Heart right ventricle (tissue), 16 donors: Measurements from ENCODE around the gene PCARE. TPM values are rescaled to one million over a fixed set of nuclear protein-coding genes. Genes with fewer than 3 reads are reported as not detected.

Experiments used
- ATAC-seq, 8 donors: fragments of 200-7000 bp; cut with Tn5 transposase; one replicate each; pipeline ENCODE4 v1.9.1; 2020; ENCODE audit warnings: mild to moderate bottlenecking in 8 of 8, moderate library complexity in 8 of 8, moderate number of reproducible peaks in 1 of 8
- DNase-seq, 2 donors: peaks; one replicate each; pipeline ENCODE4 v3.0.0-alpha.2; 2020
- H3K27ac ChIP-seq, 10 donors: fragments of 200-600 bp; sonication (generic) in 2 of 10; one replicate each; pipeline versions ENCODE4 v1.5.0 to v1.8.0; 2020 to 2022; ENCODE audit warnings: mild to moderate bottlenecking in 3 of 10
- H3K27me3 ChIP-seq, 7 donors: fragments of 200-600 bp; one replicate each; pipeline ENCODE4 v1.8.0; 2021 to 2022; ENCODE audit warnings: mild to moderate bottlenecking in 2 of 7
- H3K36me3 ChIP-seq, 9 donors: fragments of 200-600 bp; sonication (generic) in 1 of 9; one replicate each; pipeline versions ENCODE4 v1.5.0 to v1.8.0; 2020 to 2022; ENCODE audit warnings: mild to moderate bottlenecking in 2 of 9
- H3K4me1 ChIP-seq, 9 donors: fragments of 200-600 bp; sonication (generic) in 1 of 9; one replicate each; pipeline versions ENCODE4 v1.5.0 to v1.8.0; 2020 to 2022; ENCODE audit warnings: mild to moderate bottlenecking in 4 of 9
- H3K4me3 ChIP-seq, 10 donors: fragments of 200-600 bp; sonication (generic) in 2 of 10; one replicate each; pipeline versions ENCODE4 v1.5.0 to v1.8.0; 2020 to 2022; ENCODE audit warnings: mild to moderate bottlenecking in 7 of 10, moderate library complexity in 2 of 10
- H3K9me3 ChIP-seq, 11 donors: fragments of 200-600 bp in 10 of 11; sonication (generic) in 2 of 11; one replicate each; pipeline versions ENCODE4 v1.5.0 to v1.8.0; 2013 to 2022; ENCODE audit warnings: mild to moderate bottlenecking in 2 of 11, control low read depth in 1 of 11, moderate library complexity in 1 of 11
- CTCF ChIP-seq, 9 donors: fragments of 200-600 bp; sonication (generic) in 2 of 9; IDR thresholded peaks; one replicate each; pipeline versions ENCODE4 v1.5.0 to v1.8.0; 2021 to 2022; ENCODE audit warnings: antibody characterized with exemption in 9 of 9, mild to moderate bottlenecking in 5 of 9, moderate library complexity in 1 of 9
- WGBS, 2 donors: extraction: QIAGEN DNeasy Blood & Tissue Kit; methylation state at CpG; one replicate each; pipeline ENCODE4 v1.1.7; 2013; ENCODE audit warnings: inconsistent platforms in 1 of 2; 5-methylcytosine and 5-hydroxymethylcytosine counted together
- intact Hi-C, 10 donors: fragments of 100-400 bp; cut with DNase I; formaldehyde crosslinking; loops; one replicate each; pipeline versions ENCODE4 v1.11.1 to v1.14.2; 2022
- polyA plus RNA-seq, 2 donors: library from polyadenylated mRNA; stranded (reverse); fragments of 200-250 nt; gene quantifications; one replicate each; pipeline ENCODE4 v1.2.3, GENCODE V29; 2013
- total RNA-seq, 10 donors: library from RNA; stranded (reverse); fragmentation: NEBNext Ultra II Directional in 3 of 10; extraction: Animal tissue kit (Norgen Biotek cat#: 25700) in 3 of 10; gene quantifications; one replicate each; pipeline versions ENCODE4 v1.2.1 to v1.2.4, GENCODE V29; 2021 to 2023
- donor health status: Arrhythmogenic right ventricular cardiomyopathy.
- donor health status: ischemic (EF 13 %, LVEDD 7.1; RV severe dilation, severe dysfunction).
- donor health status: healthy with polysubstance abuse.
- donor health status: DM: no; HTN: yes; CAD: no.
- donor health status: DM: no; HTN: no; CAD: no.
- donor health status: ischemic (EF 25% LVEDD 6.9; RV normal size, moderate dysfunction).
- donor health status: ischemic (EF 25% LVEDD 5.7; RV mildly dilated, moderate dysfunction).
- donor health status: healthy.
- donor health status: DM: yes; HTN: yes; CAD: no.
- donor health status: Ischemic cardiomyopathy.
- donor health status: ischemic (EF 35%, LVEDD 5.7; RV mildly dilated, moderate dysfunction).
- donor health status: nonischemic (EF 11% LVEDD 7.7; RV severe dilation, severe dysfunction).
- donor health status: DM: yes; HTN: yes; CAD: no.
- donor health status: PGD.
- donor health status: ischemic (EF 29% LVEDD 5.4; RV normal size, mild dysfunction).
- donor health status: nonischemic (EF 23%, LVEDD 6.1; RV moderate dilation, normal function).

PCARE gene
- total and polyA plus RNA-seq, 12 donors, result 0.04 to 3.3 (median 1.1) TPM

- Histone ChIP-seq H3K27me3 (no peaks in the 10 kb centered on the region), H3K4me3 (no peak overlapping the region), H3K36me3 (no peaks in the 10 kb centered on the region), H3K4me1 (peaks cover 0 to 21% (median 7%) of the 10 kb centered on the region in 9 donors), H3K27ac (peak overlapping the region in 2 of 10 donors; percentile 27 to 30), H3K9me3 (no peaks in the 10 kb centered on the region)
- TF ChIP-seq CTCF (IDR thresholded peaks at IDR 0.05), result no peak
- DNase-seq (no peak), ATAC-seq (peak in 1 of 8 donors; percentile 4)
- 75% methylated on average over 11 of the region's 11 CpGs for WGBS, 2 donors
- intact Hi-C loops, result loop anchor here in 1 of 10 donors (5.0 kb wide), 1 partner anchor 53 kb away; the partner anchor contains the start of gene CLIP4
These were observed 9.6 kb downstream of the PCARE start for GRCh38 chr2:29064746-29065067.

GRCh38 chr2:29064346-29064715 lies 10.0 kb downstream of the PCARE start:
- Histone ChIP-seq H3K9me3 (no peaks in the 10 kb centered on the region), H3K36me3 (no peaks in the 10 kb centered on the region), H3K4me1 (peaks cover 0 to 21% (median 7%) of the 10 kb centered on the region in 9 donors), H3K27ac (no peak overlapping the region), H3K27me3 (no peaks in the 10 kb centered on the region), H3K4me3 (no peak overlapping the region)
- 90 to 94% methylated on average over 4 of the region's 4 CpGs for WGBS, 2 donors
- TF ChIP-seq CTCF (IDR thresholded peaks at IDR 0.05), result no peak
- intact Hi-C loops, result no loop called here
- DNase-seq (no peak), ATAC-seq (no peak)

GRCh38 chr2:29063646-29064345 lies 10.5 kb downstream of the PCARE start:
- WGBS, 2 donors, result 72 to 76% methylated on average over 20 of the region's 20 CpGs
- DNase-seq, result no peak

GRCh38 chr2:29063056-29063455 lies 11.3 kb downstream of the PCARE start:
- DNase-seq (peak in 1 of 2 donors; percentile 59), ATAC-seq (peak in 4 of 8 donors; percentile 26 to 78 (median 42))
- intact Hi-C loops, result no loop called here
- no peaks in the 10 kb centered on the region for H3K27me3 ChIP-seq
- H3K27ac ChIP-seq, result no peak overlapping the region
- H3K4me1 ChIP-seq, result peaks cover 0 to 21% (median 7%) of the 10 kb centered on the region in 9 donors
- WGBS, 2 donors, result 65 to 91% methylated on average over 6 of the region's 6 CpGs
- H3K36me3 ChIP-seq, result no peaks in the 10 kb centered on the region
- H3K9me3 ChIP-seq, result no peaks in the 10 kb centered on the region
- H3K4me3 ChIP-seq, result no peak overlapping the region
- TF ChIP-seq CTCF (IDR thresholded peaks at IDR 0.05), result no peak

More at GRCh38 chr2:29063646-29064345, 10.5 kb downstream of the PCARE start:
- H3K4me1 ChIP-seq, result peaks cover 0 to 21% (median 7%) of the 10 kb centered on the region in 9 donors
- ATAC-seq, result peak in 2 of 8 donors; percentile 27 to 43
- no peaks in the 10 kb centered on the region for H3K9me3 ChIP-seq
- intact Hi-C loops, result no loop called here
- no peak overlapping the region for H3K27ac ChIP-seq
- H3K27me3 ChIP-seq, result no peaks in the 10 kb centered on the region
- TF ChIP-seq CTCF (IDR thresholded peaks at IDR 0.05), result no peak
- H3K4me3 ChIP-seq, result no peak overlapping the region
- H3K36me3 ChIP-seq, result no peaks in the 10 kb centered on the region
